ENCODE data around the gene MGAT1.

Gene MGAT1

GRCh38 chr5:180786531-180787398, 15.8 kb downstream of the MGAT1 start:
- no peaks in the 10 kb centered on the region for H3K27me3 ChIP-seq (ENCODE audit: insufficient read depth, poor library complexity, severe bottlenecking)
- ATAC-seq (ENCODE audit: low read depth) (no peak), DNase-seq (ENCODE audit: low spot score) (peak; percentile 63)
- peak overlapping the region; percentile 62 for H3K27ac ChIP-seq (ENCODE audit: poor library complexity, severe bottlenecking)
- no peak overlapping the region for H3K4me3 ChIP-seq (ENCODE audit: severe bottlenecking)
- TF ChIP-seq CTCF (IDR thresholded peaks at IDR 0.05; ENCODE audit: poor library complexity, severe bottlenecking) = no peak
- peaks cover 23% of the 10 kb centered on the region for H3K4me1 ChIP-seq (ENCODE audit: insufficient read depth, poor library complexity, severe bottlenecking)
- peaks cover 29% of the 10 kb centered on the region for H3K36me3 ChIP-seq (ENCODE audit: low read depth)
- no peaks in the 10 kb centered on the region for H3K9me3 ChIP-seq (ENCODE audit: severe bottlenecking)

GRCh38 chr5:180785794-180786221, 16.8 kb downstream of the MGAT1 start:
- peak overlapping the region; percentile 62 for H3K27ac ChIP-seq (ENCODE audit: poor library complexity, severe bottlenecking)
- H3K36me3 ChIP-seq (ENCODE audit: low read depth) = peaks cover 20% of the 10 kb centered on the region
- DNase-seq (ENCODE audit: low spot score) = no peak
- no peaks in the 10 kb centered on the region for H3K9me3 ChIP-seq (ENCODE audit: severe bottlenecking)
- peak; percentile 65 for ATAC-seq (ENCODE audit: low read depth)
- H3K4me1 ChIP-seq (ENCODE audit: insufficient read depth, poor library complexity, severe bottlenecking) = peaks cover 23% of the 10 kb centered on the region
- no peak for TF ChIP-seq CTCF (IDR thresholded peaks at IDR 0.05; ENCODE audit: poor library complexity, severe bottlenecking)
- no peak overlapping the region for H3K4me3 ChIP-seq (ENCODE audit: severe bottlenecking)
- no peaks in the 10 kb centered on the region for H3K27me3 ChIP-seq (ENCODE audit: insufficient read depth, poor library complexity, severe bottlenecking)

- Histone ChIP-seq H3K9me3 (ENCODE audit: severe bottlenecking) (no peaks in the 10 kb centered on the region), H3K4me1 (ENCODE audit: insufficient read depth, poor library complexity, severe bottlenecking) (peaks cover 23% of the 10 kb centered on the region), H3K27ac (ENCODE audit: poor library complexity, severe bottlenecking) (peak overlapping the region; percentile 62), H3K36me3 (ENCODE audit: low read depth) (peaks cover 14% of the 10 kb centered on the region), H3K27me3 (ENCODE audit: insufficient read depth, poor library complexity, severe bottlenecking) (no peaks in the 10 kb centered on the region), H3K4me3 (ENCODE audit: severe bottlenecking) (no peak overlapping the region)
- no peak for DNase-seq (ENCODE audit: low spot score)
- TF ChIP-seq CTCF (IDR thresholded peaks at IDR 0.05; ENCODE audit: poor library complexity, severe bottlenecking) = no peak
- ATAC-seq (ENCODE audit: low read depth) = peak; percentile 35
These were observed 17.4 kb downstream of the MGAT1 start for GRCh38 chr5:180785121-180785781.

- Histone ChIP-seq H3K4me1 (ENCODE audit: insufficient read depth, poor library complexity, severe bottlenecking) (peaks cover 23% of the 10 kb centered on the region), H3K27ac (ENCODE audit: poor library complexity, severe bottlenecking) (peak overlapping the region; percentile 62), H3K4me3 (ENCODE audit: severe bottlenecking) (no peak overlapping the region), H3K36me3 (ENCODE audit: low read depth) (peaks cover 8% of the 10 kb centered on the region), H3K9me3 (ENCODE audit: severe bottlenecking) (no peaks in the 10 kb centered on the region), H3K27me3 (ENCODE audit: insufficient read depth, poor library complexity, severe bottlenecking) (no peaks in the 10 kb centered on the region)
- TF ChIP-seq CTCF (IDR thresholded peaks at IDR 0.05; ENCODE audit: poor library complexity, severe bottlenecking) = peak; percentile 98
- ATAC-seq (ENCODE audit: low read depth) = peak; percentile 67
- no peak for DNase-seq (ENCODE audit: low spot score)
These were observed 18.0 kb downstream of the MGAT1 start for GRCh38 chr5:180784497-180785097.
